ENCODE measurements around the gene TBX6. TPM values are rescaled to one million over a fixed set of nuclear protein-coding genes. Genes with fewer than 3 reads are reported as not detected.
A peak's percentile ranks its signal among the peaks of the same experiment; 100 is the strongest.

Gene TBX6
- total RNA-seq, 2 donors from 2014 or later = 4.2 to 5.8 TPM

DNA sequence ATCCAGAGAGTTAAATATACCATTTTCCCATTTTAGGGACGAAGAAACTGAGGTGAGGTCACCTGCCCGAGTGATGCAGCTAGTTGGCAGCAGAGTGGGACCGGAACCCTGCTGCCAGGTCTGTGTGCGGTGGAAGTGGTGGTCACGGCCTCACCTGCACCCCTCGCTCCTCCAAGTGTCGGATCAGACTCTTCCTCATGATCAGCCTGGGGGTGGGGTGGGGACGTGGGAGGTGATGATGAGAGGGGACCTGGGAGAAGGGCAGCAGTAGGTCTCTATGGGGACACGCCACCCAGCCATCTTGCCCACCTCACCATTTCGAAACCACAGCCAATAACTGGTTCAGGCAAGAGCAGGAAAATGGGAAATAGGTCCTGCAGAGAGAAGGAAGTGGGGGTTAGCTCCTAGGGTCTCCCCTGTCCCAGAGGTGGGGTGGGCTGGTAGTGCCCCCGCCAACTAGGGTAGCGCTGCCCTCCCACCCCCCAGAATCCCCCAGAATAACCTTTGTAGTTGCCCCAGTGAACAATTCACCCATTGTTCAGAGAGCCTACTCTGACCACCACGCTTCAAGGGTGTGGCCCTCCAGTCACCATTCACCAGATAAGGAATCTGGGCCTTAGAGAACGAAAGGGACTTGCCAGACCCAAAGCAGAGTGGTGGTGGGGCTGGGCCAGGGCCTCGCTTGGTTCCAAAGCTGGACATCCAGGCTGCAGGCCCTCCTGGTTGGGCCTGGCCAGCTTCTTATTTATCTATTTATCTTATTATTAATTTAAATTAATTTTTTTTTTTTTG, 16.5 kb upstream of the TBX6 start:
- Mint-ChIP-seq H3K4me3 (no peak overlapping the region), H3K36me3 (ENCODE audit: insufficient read depth in 2 of 2) (peaks cover 1 to 7% of the 10 kb centered on the region in 2 donors), H3K4me1 (ENCODE audit: low read depth) (no peaks in the 10 kb centered on the region)

DNA sequence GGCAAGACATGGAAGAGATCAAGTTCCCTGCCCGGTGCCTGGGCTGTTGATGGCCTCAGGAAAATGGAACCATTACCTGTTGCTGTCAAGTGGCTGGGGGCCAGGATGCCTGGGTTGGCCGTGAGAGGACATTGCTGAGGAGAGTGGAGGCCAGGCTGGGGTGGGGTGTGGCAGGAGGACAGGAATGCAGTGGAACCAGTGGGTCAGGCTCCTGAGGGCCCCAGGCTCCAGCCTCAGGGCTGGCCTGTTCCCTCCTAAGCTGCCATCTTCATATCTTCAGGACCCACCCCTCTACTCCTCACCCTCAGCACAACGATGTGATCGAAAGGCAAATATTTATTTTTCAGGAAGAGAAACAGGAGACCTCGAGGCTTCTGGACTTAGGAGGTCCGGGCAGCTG, 12.8 kb upstream of the TBX6 start:
- no peak for ATAC-seq (replicated peaks in 1 of 2)
- H3K27ac Mint-ChIP-seq = no peak overlapping the region
- H3K36me3 Mint-ChIP-seq (ENCODE audit: insufficient read depth in 2 of 2) = peaks cover 1 to 5% of the 10 kb centered on the region in 2 donors
- no peaks in the 10 kb centered on the region for H3K27me3 Mint-ChIP-seq (ENCODE audit: low read depth)
- H3K4me1 Mint-ChIP-seq (ENCODE audit: low read depth) = no peaks in the 10 kb centered on the region
- no peaks in the 10 kb centered on the region for H3K9me3 Mint-ChIP-seq
- DNase-seq = no peak
- H3K4me3 Mint-ChIP-seq = no peak overlapping the region

More for the DNA sequence above, 16.5 kb upstream of the TBX6 start:
- ATAC-seq (replicated peaks in 1 of 2) (no peak), DNase-seq (no peak)
- no peaks in the 10 kb centered on the region for H3K27me3 Mint-ChIP-seq (ENCODE audit: low read depth)
- no peak overlapping the region for H3K27ac Mint-ChIP-seq
- no peaks in the 10 kb centered on the region for H3K9me3 Mint-ChIP-seq

DNA sequence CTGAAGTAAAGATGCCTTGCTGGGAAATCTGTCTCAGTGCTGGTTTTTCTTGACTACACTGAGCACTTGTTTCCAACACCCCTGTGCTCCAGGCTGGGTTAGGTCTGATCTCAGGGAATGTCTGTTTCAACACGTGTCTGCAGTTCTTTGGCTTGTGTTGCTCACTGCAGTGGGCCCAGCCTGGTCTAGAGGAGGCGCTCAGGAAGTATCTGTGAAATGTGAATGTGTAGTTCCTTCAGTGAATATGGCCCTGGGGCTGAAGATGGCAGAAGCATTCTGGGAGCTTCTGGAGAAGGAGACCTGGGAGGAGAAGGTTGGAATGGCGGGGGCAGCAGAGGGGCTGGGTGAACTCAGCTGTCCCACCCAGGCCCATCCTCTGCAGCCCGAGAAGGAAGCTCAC, 12.4 kb upstream of the TBX6 start:
- no peak overlapping the region for H3K4me3 Mint-ChIP-seq
- H3K27me3 Mint-ChIP-seq (ENCODE audit: low read depth) = no peaks in the 10 kb centered on the region
- no peaks in the 10 kb centered on the region for H3K9me3 Mint-ChIP-seq
- H3K4me1 Mint-ChIP-seq (ENCODE audit: low read depth) = no peaks in the 10 kb centered on the region
- ATAC-seq (replicated peaks in 1 of 2) (no peak), DNase-seq (no peak)
- H3K36me3 Mint-ChIP-seq (ENCODE audit: insufficient read depth in 2 of 2) = peaks cover 1 to 5% of the 10 kb centered on the region in 2 donors
- no peak overlapping the region for H3K27ac Mint-ChIP-seq

DNA sequence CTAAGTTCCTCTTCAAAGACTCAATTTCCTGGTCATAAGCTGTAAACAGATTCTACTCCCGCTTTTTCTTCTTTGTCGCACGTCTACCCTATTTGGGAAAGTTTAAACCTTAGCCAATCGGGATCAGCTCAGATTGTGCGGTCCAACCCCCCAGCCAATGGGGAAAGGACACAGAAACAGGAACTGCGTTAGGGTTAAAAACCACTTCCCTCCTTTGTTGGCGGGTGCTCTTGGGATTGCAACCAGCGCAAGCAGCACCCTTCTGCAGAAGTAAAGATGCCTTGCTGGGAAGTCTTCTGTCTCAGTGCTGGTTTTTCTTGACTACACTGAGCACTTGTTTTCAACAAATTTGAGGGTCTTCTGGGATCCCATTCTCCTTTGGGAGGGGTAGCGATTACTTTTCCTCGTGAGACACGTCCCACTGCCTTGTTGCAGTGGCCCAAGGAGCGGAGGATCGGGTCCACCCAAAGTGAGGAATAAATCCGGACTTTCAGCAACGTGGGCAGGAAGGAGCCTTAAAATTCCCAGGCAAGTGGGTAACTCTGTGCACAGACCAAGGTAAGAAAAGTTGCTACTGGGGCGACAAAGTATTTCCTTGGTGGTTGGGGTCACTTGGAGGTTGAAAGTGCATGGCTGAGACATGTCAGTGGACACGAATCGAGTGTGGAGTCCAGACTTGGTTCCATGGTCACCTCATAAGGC, 5.3 kb upstream of the TBX6 start:
- Mint-ChIP-seq H3K9me3 (peaks cover 5% of the 10 kb centered on the region in 2 donors), H3K4me3 (peak overlapping the region; percentile 74 to 81), H3K36me3 (ENCODE audit: insufficient read depth in 2 of 2) (peaks cover 16 to 24% of the 10 kb centered on the region in 2 donors), H3K27ac (peak overlapping the region; percentile 56), H3K27me3 (ENCODE audit: low read depth) (no peaks in the 10 kb centered on the region), H3K4me1 (ENCODE audit: low read depth) (peaks cover 36% of the 10 kb centered on the region)
- DNase-seq (no peak), ATAC-seq (replicated peaks in 1 of 2) (no peak)

DNA sequence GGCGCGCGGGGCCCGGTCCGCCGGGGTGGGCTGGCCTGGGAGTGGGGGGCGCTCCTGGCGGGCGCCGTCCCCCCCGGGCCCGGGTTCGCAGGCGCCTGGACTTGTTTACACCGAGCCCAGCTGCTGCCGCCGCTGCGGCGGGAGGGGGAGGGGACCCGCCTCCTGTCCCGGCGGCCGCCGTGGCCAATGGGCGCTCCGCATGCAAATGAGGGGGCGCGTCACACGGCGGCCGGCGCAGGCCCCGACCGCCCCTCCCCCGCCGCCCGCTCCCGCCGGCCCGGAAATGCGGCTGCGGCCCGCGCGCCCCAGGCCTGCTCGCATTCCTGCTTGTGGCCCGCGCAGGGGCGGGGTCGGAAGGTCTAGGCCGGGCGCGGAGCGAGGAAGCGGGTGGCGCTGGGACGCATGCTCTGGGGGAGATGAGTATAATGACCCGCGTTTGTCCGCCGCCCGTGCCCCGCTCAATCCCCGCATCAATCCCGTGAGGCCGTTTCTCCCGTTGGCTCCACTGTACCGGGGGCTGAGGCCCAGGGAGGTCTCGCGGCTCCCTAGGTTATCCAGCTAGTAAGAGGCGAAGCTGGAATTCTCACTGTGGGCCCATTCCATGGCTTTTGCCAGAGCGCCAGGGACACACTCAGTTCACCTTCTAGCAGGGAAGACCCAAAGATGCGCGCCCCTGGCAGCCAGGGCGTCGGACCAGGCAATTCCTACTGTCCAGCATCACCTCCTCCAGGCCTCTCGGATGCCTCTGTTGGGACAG, 4.6 kb upstream of the TBX6 start, which contains the start of gene YPEL3:
YPEL3 (minus strand) TSS at position 109 of the 757 bp plus-strand sequence. CDS start 731 bp downstream, outside the sequence.
- DNase-seq (peak; percentile 93 to 95), ATAC-seq (replicated peaks in 1 of 2) (peak; percentile 66 to 67)
- Mint-ChIP-seq H3K4me1 (ENCODE audit: low read depth) (peaks cover 38% of the 10 kb centered on the region), H3K4me3 (peak within 1 kb of the TSS; percentile 92 to 95), H3K27ac (peak within 1 kb of the TSS; percentile 86), H3K27me3 (ENCODE audit: low read depth) (no peaks in the 10 kb centered on the region), H3K36me3 (ENCODE audit: insufficient read depth in 2 of 2) (peaks cover 16 to 24% of the 10 kb centered on the region in 2 donors), H3K9me3 (peaks cover 5% of the 10 kb centered on the region in 2 donors)

DNA sequence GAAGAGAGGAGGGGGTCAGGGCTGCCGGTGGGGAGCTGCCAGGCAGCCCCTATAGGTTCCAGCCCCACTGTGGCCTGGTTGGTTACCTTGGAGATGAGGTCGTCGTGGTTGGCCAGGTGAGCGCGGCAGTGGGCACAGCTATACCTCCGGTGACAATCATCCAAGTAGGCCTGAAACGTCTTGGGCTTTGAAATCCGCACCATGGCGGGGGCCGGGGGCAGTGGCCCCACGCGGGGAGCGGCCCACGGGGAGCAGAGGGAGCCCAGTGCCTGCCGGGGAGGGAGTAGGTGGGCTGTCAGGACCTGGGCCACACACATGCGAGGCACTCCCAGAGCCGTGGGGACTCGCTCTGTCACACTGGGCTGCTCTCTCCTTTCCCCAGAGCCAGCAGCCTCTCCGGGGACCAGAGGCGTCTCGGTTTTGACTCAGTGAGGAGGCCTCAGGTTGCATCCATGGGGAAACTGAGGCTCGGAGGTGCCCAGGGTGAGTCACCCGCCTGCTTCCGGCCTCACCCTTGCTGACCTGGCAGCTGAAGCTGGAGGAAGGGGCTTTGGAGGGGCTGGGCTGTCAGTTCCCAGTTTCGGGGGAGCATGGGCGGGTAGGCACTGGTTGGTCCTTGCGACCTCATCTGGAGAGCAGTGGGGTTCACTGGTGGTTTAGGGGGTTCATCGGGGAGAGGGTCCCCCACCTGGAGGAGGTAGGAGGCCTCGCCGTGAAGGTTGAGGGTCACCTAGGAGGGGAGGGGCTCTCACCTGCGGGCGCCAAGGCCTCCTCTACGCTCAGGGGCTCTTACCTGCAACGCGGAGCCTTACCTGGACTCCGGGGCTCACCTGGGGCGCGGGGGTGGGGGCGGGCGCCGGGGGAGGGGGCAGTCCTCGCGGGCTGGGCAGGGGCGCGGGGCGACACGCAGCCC, 3.7 kb upstream of the TBX6 start:
- H3K27ac Mint-ChIP-seq = peak overlapping the region; percentile 86
- H3K9me3 Mint-ChIP-seq = peaks cover 5% of the 10 kb centered on the region in 2 donors
- H3K27me3 Mint-ChIP-seq (ENCODE audit: low read depth) = no peaks in the 10 kb centered on the region
- ATAC-seq (replicated peaks in 1 of 2) (no peak), DNase-seq (peak; percentile 31 to 32)
- peaks cover 39% of the 10 kb centered on the region for H3K4me1 Mint-ChIP-seq (ENCODE audit: low read depth)
- H3K4me3 Mint-ChIP-seq = peak overlapping the region; percentile 92 to 95
- peaks cover 16 to 24% of the 10 kb centered on the region in 2 donors for H3K36me3 Mint-ChIP-seq (ENCODE audit: insufficient read depth in 2 of 2)

DNA sequence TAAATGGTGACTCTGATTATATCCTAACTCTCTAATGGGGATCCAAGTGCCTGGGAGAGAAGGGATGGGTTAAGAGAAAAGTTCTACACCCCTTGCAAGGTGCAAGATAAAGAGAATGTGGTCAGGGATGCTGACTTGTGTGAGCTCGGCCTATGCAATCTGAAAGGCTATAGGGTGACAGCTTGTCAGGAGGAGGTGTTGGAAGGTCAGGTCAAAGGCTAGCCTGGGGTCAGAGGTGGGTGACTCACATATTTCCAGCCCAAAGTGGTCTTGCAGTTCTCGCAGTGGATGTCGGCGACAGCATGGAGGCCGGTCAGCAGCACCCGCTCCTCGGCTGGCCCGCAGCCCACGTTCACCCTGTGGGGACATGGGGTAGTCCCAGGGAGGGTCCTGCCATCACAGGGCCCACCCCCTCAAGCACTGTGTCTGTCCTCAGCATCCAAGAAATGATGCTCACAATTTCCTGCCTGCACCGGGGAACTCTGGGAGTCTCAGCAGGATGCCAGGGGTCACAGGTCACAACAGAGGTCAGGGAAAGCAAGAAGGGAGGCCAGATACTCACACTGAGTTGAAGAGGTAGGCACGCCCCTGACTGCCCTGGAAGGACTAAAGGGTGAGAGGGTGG, 2.9 kb upstream of the TBX6 start:
- H3K4me1 Mint-ChIP-seq (ENCODE audit: low read depth) = peaks cover 47% of the 10 kb centered on the region
- H3K9me3 Mint-ChIP-seq = peaks cover 5% of the 10 kb centered on the region in 2 donors
- DNase-seq (no peak), ATAC-seq (replicated peaks in 1 of 2) (no peak)
- H3K27ac Mint-ChIP-seq = peak overlapping the region; percentile 77
- peaks cover 16 to 24% of the 10 kb centered on the region in 2 donors for H3K36me3 Mint-ChIP-seq (ENCODE audit: insufficient read depth in 2 of 2)
- no peaks in the 10 kb centered on the region for H3K27me3 Mint-ChIP-seq (ENCODE audit: low read depth)
- peak overlapping the region; percentile 92 to 95 for H3K4me3 Mint-ChIP-seq

DNA sequence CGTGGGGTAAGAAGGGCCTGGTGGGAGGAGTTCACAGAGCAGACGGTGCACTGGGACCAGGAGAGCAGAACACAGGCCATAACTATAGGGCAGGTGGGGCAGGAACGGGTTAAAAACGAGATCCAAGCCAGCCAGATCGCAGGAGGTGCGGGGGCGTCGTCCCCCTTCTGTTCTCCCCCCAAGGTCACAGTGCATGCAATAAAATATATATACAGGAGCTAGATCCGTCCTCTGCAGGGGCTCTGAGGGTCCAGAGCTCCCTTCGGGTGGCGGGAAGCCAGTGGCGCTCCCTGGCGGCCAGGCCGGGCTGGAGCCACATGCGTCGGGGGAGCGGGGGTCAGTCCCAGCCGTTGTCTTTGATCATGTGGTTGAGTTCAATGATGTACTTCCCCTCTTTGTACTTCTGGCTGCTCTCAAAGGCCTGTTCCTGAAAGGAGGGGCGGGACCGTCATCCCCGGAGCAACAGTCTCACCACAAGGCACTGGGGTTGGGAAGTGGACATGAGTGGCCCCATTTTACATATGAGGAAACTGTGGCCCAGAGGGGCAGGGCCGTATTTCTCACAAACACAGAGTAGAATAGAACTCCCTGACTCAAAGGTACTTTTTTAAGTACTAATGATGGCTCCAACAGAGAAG, 768 bp upstream of the TBX6 start:
- H3K4me3 Mint-ChIP-seq = peak overlapping the region; percentile 95 to 98
- peaks cover 53% of the 10 kb centered on the region for H3K4me1 Mint-ChIP-seq (ENCODE audit: low read depth)
- H3K9me3 Mint-ChIP-seq = peaks cover under 1 to 3% of the 10 kb centered on the region in 2 donors
- H3K27ac Mint-ChIP-seq = peak overlapping the region; percentile 66
- peak; percentile 52 to 58 for ATAC-seq (replicated peaks in 1 of 2)
- peaks cover 12 to 21% of the 10 kb centered on the region in 2 donors for H3K36me3 Mint-ChIP-seq (ENCODE audit: insufficient read depth in 2 of 2)
- no peaks in the 10 kb centered on the region for H3K27me3 Mint-ChIP-seq (ENCODE audit: low read depth)
- peak; percentile 84 to 87 for DNase-seq

DNA sequence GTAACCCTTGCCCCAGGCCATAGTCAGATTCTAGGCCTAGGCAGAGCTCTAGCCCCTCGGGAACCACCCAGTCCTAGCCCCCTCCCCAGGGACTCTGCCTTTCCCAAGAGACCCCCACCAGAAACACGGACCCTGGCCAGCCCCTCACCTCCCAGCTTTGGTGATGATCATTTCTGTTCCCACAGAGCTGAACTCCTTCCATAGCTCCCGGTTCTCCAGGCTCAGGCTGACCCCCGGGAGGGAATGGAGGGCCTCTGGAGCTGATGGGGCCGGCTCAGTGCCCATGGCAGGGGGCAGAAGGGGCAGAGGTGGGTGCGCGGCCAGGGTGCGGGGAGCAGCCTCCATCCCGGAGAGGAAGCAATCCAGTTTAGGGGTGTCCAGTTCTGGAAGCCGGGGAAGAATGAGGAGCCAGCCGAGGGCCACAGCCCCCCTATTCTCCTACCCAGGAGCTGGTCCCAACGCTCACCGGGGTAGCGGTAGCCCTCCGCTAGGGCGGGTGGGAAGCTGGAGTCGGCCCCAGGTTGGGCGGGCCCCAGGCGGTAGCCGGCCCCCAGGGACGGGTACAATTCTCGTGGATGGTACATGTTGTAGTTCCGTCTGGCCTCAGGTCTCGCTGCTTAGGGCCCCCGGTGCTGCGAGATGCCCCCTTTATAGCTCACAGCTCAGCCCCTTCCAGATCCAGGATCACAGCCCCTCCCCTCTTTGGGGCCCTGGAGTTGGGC, 953 bp downstream of the TBX6 start:
- no peak for ATAC-seq (replicated peaks in 1 of 2)
- peaks cover 58% of the 10 kb centered on the region for H3K4me1 Mint-ChIP-seq (ENCODE audit: low read depth)
- H3K27ac Mint-ChIP-seq = no peak overlapping the region
- no peaks in the 10 kb centered on the region for H3K27me3 Mint-ChIP-seq (ENCODE audit: low read depth)
- H3K9me3 Mint-ChIP-seq = no peaks in the 10 kb centered on the region
- H3K4me3 Mint-ChIP-seq = peak overlapping the region; percentile 42 to 59
- no peak for DNase-seq
- H3K36me3 Mint-ChIP-seq (ENCODE audit: insufficient read depth in 2 of 2) = peaks cover 7 to 16% of the 10 kb centered on the region in 2 donors

DNA sequence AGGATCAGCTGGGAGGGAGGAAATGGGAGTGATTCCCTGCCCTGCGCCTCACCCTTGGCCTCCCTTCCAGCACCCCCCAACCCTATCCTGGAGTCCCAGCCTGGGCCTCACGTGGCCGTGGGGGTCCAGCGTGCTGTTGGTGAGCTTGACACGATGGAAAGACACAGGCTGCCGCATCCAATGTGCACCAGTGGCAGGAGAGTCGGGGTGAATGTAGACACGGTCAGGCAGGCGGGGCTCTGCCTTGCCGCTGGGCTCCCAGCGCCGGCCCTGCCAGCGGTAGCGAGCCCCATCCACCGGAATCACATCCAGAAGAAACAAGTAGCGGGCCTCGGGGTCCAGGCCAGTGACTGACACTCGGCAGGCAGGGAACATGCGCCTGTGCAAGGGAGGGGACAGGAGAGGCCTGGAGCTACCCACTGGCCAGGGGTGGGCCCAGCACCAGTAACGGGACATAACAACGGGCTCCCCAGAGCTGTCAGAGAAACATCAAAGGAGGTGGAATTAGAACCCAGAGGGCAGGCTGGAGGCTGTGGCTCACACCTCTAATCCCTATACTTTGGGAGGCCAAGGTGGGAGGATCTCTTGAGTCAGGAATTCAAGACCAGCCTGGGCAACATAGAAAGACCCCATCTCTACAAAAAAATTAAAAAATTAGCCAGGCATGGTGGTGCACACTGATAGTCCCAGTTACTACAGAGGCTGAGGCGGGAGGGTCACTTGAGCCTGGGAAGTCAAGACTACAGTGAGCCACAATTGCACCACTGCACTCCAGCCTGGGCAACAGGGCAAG, 2.7 kb downstream of the TBX6 start:
- H3K27ac Mint-ChIP-seq = no peak overlapping the region
- H3K4me1 Mint-ChIP-seq (ENCODE audit: low read depth) = peaks cover 42% of the 10 kb centered on the region
- H3K27me3 Mint-ChIP-seq (ENCODE audit: low read depth) = no peaks in the 10 kb centered on the region
- H3K4me3 Mint-ChIP-seq = no peak overlapping the region
- ATAC-seq (replicated peaks in 1 of 2) (no peak), DNase-seq (no peak)
- H3K36me3 Mint-ChIP-seq (ENCODE audit: insufficient read depth in 2 of 2) = peaks cover 4 to 12% of the 10 kb centered on the region in 2 donors
- no peaks in the 10 kb centered on the region for H3K9me3 Mint-ChIP-seq
